HFF-Myc (cell line): Measurements from ENCODE around the gene DGCR2.

Experiments used
- DNase-seq: peaks from one replicate; pipeline ENCODE4 v3.0.0-alpha.2; 2011; ENCODE audit warnings: low read depth; ENCODE audit errors: extremely low read depth
- H3K4me3 ChIP-seq: replicated peaks from 2 replicates; pipeline ENCODE4 v1.5.1; 2011; ENCODE audit warnings: low read depth, mild to moderate bottlenecking, control low read depth, low read length
- TF ChIP-seq, protein P1 (sequence below): IDR thresholded peaks from 2 replicates; pipeline ENCODE4 v1.5.1; 2012; ENCODE audit warnings: mild to moderate bottlenecking, low read depth, low read length, control low read depth; ENCODE audit errors: missing control alignments

DGCR2 gene

DNA sequence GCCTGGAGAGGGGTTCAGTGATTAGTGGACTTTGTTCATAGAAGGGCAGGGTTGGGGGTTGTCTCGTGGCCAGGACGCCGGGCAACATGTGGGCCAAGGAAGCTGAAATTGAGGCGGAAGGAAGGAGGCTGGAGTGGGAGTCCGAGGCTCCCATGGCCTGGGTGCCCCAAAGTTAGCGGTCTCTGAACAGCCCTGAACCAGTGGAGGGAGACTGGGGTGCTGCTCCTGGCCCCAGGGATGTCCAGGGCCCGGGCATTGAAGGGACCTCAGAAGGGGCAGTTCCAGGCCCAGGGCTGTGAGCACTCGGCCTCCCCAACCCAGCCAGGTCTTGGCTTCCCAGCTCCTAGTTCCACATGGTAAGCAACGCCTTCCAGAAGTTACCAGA, 126.9 kb downstream of the DGCR2 start:
- no peak for DNase-seq
- TF ChIP-seq, protein P1, sequence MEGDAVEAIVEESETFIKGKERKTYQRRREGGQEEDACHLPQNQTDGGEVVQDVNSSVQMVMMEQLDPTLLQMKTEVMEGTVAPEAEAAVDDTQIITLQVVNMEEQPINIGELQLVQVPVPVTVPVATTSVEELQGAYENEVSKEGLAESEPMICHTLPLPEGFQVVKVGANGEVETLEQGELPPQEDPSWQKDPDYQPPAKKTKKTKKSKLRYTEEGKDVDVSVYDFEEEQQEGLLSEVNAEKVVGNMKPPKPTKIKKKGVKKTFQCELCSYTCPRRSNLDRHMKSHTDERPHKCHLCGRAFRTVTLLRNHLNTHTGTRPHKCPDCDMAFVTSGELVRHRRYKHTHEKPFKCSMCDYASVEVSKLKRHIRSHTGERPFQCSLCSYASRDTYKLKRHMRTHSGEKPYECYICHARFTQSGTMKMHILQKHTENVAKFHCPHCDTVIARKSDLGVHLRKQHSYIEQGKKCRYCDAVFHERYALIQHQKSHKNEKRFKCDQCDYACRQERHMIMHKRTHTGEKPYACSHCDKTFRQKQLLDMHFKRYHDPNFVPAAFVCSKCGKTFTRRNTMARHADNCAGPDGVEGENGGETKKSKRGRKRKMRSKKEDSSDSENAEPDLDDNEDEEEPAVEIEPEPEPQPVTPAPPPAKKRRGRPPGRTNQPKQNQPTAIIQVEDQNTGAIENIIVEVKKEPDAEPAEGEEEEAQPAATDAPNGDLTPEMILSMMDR: no peak

DNA sequence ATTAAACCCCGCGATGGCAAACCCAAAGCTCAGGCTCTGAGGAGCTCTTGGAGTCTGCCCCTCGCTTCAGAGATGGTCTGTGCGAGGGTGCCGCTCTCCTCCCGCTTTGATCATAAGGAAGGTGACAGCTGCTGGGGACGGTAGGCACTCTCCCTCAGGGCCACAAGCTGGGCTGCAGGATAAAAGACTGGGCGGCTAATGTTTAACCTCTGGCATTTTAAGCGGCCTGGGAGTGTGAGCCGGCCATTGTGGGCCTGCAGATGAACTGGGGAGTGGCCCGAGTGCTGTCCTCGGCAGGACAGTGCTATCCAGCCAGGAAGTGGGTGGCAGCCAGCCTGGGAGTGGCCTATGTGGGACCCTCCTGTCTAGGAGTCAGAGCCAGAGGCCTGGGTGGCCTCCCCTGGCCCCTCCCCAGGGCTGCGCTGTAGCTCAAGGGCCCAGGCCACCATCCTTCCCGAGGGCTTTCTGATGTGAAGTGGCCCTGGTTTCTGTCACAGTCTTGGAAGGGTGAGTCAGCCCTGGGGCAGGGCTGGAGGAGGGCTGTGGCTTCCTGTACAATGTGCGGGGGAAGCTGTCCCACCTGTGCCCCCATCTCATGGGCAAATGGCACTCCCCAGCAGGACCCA, 127.4 kb downstream of the DGCR2 start:
- TF ChIP-seq, protein P1: no peak
- no peak for DNase-seq
- no peak overlapping the region for H3K4me3 ChIP-seq

More for the DNA sequence above, 126.9 kb downstream of the DGCR2 start:
- no peak overlapping the region for H3K4me3 ChIP-seq

DNA sequence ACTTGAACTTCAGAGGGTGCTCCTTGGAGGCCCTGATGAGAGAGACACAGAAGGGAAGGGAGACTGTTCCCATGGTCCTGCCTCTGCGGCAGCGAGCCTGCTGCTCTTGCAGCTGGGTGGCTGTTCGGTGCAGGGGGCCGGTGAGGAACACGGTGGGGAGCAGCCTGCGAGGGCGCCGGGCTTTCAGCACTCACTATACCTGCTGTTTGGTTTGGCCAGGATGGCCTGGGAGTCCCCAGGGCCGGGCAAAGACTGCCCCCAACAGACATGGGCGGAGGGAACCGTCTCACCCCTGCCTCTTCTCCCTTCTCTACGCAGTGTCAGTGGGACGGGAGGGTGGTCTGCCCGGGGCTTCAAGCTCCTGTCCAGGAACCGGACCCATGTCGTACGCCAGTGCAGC, 128.2 kb downstream of the DGCR2 start:
- no peak for DNase-seq
- H3K4me3 ChIP-seq: no peak overlapping the region
- TF ChIP-seq, protein P1: no peak

DNA sequence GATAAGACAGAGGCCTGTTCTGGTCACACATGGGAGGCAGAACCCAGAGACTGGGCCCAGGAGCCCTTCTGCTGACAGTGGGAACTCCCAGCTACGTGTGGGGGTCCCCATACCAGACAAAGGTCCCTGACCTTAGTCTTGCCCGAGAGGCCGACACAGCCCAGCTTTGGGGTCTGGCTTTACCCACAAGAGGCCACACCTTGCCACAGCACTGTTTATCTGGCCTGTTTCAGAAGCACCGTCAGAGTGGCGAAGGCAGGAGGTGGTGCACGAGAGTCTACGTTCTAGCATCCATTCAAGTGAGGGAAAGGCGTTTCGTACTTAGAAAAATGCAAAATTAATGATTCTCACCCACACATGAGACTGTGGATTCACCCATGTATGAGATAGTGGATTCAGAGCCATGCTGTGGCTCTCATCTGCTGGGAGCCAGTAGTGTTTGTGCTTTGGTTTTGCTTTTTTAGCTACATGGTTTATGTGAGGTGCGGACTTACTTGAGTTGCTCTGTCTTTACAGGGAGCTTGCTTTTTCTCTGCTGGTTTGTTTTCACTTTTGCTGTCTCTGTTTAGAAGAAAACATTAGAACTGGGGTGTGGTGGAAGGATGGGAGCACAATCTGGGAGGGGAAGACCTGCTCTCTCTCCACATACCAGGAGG, 129.5 kb downstream of the DGCR2 start:
- DNase-seq: no peak
- TF ChIP-seq, protein P1: no peak
- no peak overlapping the region for H3K4me3 ChIP-seq

- TF ChIP-seq, protein P1: no peak
- DNase-seq: no peak
- no peak overlapping the region for H3K4me3 ChIP-seq
Observed at GRCh38 chr22:18991821-18992442, 130.3 kb downstream of the DGCR2 start.

DNA sequence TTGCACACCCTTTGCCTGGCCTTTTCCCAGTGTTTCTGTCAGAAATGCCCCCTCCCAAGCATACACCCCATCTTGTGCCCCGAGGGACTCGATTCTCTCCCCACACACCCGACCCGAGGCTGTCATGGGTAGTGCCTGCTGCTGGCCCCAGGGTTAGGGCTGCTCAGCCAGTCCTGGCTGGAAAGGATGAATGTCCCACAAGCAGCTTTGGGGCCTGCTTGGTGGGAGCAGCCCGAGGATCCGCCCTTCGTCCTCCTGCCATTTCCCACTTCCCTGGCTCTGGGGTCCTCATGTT, 131.1 kb downstream of the DGCR2 start:
- TF ChIP-seq, protein P1: no peak
- H3K4me3 ChIP-seq: no peak overlapping the region
- DNase-seq: no peak
